NCI-H1436 (cell line): Measurements from ENCODE around the gene MINPP1.
"Not testable (repeated sequence)": the region's sequence is repeated elsewhere in the genome, so short reads cannot be mapped to it uniquely, and the experiment has no call there.

ENCODE experiments used
- DNase-seq: peaks from one replicate; lab custom pipeline; 2025; lab: John Stamatoyannopoulos, UW

The MINPP1 gene

DNA sequence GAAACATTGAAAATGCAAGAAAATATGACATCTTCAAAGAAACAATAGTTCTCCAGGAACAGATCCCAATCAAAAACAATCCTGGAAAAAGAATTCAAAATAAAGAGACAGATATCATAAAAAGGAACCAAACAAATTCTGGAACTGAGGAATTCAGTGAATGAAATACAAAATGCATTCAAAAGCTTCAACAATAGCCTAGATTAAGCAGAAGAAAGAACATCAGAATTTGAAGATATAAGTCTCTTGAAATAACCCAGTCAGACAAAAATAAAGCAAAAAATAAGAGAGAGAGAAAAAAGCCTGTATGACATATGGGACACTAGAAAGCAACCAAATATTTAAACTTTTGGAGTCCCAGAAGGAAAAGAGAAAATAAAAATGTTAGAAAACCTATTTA lies 60.3 kb downstream of the MINPP1 start:
- no peak for DNase-seq

DNA sequence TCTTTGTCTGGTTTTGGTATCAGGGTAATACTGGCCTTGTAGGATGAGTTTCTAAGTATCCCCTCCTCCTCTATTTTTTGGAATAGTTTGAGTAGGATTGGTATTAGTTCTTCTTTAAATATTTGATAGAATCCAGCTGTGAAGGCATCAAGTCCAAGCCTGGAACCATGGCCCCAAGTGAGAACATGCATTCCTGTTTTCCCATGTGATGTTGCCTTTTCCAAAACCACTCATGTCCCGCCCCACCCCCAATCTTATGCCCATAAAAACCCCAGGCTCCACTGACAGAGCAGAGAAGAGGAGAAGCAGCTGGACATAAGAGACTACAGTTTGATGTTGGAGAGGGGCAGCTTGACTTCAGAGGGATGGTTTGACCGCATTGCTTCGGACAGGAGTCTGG lies 71.2 kb downstream of the MINPP1 start:
- DNase-seq = no peak

DNA sequence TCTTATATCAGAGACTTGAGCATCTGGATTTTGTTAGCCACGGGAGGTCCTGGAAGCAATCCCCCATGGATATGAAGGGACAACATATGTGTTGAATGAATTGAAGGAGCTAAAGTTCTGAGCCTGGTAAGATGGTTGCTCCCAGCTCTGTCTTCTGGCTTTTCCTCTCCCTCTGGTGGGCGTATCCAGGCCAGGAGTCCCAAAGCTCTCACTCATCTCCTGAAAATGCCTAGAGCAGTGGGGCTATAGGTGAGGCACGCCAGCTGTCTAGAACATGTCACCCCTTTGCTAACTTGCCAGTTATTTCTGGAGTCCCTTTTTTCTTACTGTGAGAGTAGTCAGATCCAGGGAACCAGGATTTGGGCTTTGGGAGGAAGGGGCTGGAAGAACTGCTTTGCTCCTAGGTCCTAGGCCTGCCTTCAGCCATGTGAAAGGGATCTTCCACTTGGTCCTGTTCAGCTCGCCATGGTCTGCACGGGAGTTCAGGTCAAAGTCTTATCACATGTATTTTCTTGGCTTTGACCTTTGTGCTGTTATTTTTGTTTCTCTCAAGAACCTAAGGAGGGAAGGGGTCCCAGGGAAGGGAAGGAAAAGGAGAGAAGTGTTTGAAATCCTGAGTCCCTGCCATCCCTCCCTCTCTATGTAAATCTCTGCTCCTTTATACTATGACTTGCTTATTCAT lies 73.6 kb downstream of the MINPP1 start:
- DNase-seq = no peak

DNA sequence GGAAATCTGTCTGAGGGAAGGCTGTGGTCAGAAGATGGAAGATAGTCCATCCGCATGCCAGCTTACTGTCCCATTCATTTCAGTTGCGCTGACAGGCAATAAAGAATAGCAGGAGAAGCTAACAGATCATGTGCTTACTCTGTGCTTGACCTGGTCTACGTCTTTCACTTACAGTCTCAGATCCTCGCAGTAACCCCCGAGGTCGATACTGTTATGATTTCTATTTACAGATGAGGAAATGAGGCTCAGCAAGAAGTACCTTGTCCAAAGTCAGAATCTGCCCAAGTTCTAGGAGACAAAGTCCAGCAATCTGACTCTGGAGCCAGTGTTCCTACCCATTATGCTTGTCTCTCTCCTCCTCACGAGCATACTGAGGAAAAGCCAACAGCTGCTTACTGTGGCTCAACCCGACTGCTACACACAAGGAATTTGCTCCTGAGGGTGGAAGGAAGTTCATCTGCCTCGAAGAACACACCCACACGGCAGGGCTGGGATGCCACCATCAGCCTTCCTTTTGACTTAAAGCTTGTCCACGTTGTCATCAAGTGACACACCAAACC lies 74.2 kb downstream of the MINPP1 start:
- no peak for DNase-seq

DNA sequence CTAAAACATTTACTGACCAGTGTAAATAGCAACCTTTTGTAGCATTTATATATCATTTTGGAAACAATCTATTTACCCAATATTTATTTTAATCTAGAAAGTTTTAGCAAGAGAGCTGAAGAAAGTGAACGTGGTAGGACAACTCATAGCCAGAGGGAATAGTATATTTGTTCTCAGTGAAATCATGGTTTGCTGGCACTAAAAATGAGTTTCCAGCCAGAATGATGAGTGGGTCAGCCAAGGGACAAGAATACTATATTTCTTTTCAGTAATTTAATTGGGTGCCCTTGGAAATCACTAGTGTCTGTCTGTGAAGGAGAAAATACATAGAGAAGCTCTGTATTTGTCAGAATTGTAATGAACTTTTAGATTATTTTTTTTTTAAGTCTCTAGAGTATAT lies 74.9 kb downstream of the MINPP1 start:
- DNase-seq = no peak

DNA sequence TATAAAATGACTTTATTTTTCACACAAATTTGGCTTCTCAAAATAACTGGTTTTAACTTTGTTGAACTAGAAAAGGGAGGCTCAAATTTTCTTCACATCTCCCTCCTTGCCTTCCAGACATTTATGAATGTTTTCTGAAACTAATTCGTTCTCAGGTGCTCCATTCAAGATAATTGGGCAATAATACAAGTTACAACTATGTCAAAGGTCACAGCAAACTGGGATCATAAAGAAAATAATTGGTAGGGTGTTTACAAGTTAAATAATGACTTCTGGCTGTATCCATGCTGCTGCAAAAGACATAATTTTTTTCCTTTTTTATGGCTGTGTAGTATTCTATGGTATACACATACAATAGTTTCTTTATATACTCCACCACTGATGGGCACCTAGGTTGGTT lies 75.3 kb downstream of the MINPP1 start:
- DNase-seq = no peak

DNA sequence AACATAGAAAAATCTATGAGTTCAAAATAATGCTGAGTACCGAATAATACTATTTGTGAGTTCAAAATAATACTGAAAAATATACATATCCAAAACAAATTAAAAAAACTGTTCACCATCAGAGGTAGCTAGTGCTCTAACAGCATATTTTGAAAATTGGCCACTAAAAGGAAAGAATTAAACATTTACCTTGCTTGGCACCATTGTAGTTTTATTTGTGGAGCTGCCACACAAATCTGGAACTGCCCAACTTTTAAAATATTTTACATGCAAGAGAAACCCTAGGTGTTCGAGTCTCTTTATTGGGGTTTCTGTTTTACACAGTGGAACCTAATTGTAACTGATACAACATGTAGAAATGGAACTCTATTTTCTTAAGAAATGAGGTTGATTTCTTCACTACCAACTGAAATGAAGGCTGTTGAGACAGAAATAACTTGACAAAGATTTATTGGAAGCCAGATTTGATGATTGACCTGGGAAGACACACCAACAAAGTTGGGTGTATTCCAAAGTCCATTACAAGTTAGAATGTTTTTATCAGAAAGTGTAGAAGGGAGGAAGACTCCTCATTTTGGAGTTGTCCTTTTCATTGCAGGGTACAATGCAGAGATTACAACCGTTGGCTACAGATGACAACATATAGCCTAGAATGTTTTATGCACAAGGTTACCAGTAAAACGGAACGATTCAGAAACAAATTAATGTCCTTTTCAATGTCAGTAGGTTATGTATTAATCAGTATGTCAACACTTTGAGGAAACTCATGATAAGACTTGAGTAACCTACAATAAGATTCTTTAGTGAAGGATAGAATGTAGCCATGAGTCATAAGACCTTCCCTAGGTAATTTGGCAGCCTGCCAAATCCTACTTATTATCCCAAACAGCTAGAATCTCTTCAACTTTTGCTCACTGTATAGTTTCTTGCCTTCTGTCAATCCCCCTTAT lies 81.1 kb downstream of the MINPP1 start:
- no peak for DNase-seq

DNA sequence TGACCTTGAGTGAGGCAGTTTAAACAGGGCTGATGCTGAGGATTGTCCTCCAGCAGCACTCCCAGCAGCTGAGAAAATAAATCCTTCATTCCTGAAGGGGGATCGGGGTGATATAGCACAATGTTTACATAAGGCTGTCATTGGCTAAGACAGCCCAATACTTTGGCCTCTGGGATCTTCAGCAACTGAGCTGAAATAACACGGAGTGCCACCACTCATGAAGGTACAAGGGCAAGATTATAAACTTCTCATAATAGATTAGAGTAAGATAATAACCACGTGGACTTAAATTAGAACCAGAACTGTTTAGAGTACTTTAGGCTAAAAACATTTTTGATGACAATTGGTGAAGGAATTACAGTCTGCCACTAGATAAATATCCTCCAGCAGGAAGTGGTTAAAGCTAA lies 85.0 kb downstream of the MINPP1 start:
- DNase-seq = no peak

DNA sequence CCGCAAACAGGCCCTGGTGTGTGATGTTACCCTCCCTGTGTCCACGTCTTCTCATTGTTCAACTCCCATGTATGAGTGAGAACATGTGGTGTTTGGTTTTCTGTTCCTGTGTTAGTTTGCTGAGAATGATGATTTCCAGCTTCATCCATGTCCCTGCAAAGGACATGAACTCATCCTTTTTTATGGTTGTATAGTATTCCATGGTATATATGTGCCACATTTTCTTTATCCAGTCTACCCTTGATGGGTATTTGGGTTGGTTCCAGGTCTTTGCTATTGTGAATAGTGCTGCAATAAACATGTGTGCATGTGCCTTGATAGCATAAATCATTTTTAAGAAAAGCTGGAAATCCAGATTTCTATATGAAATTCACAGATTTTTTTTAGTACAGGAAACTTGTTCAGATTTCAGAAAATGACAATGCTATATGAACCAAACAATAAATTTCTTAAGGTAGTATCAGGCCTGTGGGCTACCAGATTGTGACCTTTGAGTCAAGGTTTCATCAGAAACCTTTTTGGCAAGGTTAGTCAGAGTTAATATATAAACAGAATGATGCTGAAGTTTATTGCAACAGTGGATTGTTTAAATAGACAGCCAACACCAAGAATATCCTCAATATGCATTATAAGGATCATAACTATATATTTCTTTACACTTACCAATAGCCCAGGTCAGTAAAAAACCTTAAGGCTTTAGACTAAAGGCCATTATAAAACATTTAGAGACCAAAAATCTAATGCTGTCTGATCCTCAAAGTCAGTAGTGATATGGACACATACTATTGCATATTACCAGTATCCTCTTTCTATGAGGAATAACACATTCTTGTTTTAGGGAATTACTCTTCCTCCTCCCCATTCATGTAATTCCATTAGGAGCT lies 86.3 kb downstream of the MINPP1 start:
- DNase-seq = no peak

DNA sequence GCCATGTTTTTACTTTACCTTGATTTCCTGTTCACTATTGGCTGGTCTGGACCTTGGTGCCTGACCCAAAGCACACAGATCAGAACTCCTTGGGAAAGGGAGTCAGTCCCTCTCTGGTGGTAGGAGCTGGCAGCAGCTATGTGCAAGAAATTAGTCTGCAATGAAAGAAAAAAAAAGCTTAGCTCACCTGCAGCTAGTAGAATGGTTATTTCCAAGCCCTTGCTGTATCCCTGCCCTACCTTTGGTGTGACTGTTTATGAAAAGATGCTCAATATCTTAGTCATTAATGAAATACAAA lies 86.8 kb downstream of the MINPP1 start:
- no peak for DNase-seq

DNA sequence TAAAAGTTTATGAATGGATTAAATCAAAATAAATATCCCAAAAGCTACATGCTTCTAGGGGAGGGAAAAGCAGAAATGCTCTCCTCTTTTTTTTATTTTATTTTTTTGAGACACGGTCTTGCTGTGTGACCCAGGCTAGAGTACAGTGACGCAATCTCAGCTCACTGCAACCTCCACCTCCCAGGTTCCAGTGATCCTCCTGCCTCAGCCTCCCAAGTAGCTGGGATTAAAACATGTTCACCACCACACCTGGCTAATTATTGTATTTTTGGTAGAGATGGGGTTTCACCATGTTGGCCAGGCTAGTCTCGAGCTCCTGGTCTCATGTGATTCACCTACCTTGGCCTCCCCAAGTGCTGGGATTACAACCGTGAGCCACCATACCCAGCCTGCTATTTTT lies 88.2 kb downstream of the MINPP1 start:
- not testable (repeated sequence) for DNase-seq

DNA sequence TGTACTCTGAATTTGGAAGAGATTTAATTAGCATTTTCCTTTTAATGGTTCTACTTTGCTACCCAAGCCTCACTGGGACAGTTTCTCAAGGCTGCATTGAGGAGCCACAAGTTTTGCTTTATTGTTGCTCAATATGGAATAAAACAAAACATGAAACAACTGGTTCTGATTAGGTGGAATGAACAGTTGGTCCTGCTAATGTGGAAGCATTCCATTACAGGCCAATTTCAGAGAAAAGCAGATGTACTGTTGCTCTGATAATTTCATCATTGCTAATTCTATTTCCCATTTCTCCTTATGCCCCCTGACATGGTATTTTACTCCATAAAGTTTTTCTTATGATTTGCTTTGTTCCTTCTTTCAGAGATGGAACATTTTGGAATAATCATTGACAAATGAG lies 89.0 kb downstream of the MINPP1 start:
- DNase-seq = no peak

DNA sequence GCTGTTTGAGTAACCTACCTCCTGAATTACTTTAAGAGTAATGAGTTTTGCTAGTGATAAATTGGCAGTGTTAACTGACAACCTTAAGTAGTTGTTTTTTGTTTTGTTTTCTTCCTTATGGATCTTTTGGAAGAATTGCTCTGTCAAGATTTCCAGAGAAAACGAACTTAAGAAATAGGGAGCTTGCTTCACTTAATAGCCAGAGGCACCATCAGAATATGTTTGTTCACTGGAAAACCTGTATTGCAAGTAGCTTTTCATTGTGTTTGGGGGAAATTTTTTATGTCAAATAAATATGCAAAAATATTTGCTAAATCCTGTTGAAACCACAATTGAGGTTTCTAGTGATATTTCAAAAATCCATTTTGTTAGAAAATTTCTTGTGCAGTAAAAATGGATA lies 89.5 kb downstream of the MINPP1 start:
- DNase-seq = no peak

DNA sequence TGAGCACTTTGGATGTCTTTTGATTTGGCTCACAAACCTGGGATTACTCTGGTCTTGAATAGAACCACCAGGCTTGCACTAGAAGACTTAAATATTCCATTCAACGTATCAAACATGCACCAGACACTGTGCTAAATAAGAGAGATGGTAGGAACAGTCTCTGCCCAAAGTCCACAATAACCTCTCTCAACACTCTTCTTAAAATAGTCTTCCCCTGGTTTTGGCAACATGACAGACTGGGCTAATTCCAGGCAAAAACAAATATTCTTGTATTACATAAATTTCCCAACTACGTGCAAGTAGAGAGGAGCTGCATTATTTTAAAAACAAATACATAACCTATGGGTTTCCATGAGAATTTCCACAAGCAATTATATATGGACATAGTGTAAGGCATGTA lies 90.2 kb downstream of the MINPP1 start:
- no peak for DNase-seq

DNA sequence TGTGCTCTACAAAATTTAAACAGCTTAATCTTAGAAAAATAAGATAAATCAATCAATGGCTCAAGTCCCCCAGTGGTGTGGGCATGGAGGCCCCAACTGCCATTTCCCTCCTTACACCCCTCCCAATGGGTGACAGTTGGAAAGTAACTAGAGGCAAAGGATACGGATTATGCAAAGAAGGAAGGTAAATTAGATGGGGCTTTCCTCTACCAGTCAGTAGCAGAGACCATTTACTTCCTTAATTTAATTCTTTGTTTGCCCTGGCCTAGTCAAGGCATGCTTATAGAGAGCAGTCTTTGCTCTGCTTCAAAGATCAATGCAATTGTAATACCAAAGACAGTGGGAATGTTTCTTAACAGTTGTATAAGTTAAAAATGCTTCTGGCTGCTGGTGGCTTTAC lies 91.7 kb downstream of the MINPP1 start:
- DNase-seq = no peak

DNA sequence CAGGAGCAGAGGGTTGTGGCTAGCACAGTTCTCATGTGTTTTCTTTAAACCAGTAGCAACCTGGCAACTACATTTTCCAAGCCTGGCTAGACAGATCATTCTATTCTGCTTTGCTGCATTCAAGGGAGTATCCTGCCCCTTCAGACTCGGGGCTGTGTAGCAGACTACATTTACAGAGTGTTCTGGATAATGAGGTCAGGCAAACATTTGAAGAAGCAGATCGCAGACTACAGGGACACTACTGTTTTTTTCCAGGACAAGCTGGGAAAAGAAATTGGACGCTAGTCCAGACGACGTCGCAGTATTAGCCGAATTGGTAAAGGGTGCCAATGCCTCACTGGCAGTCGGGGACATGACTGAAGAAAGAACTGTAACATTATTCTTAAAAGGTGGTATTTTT lies 94.0 kb downstream of the MINPP1 start:
- DNase-seq = no peak

DNA sequence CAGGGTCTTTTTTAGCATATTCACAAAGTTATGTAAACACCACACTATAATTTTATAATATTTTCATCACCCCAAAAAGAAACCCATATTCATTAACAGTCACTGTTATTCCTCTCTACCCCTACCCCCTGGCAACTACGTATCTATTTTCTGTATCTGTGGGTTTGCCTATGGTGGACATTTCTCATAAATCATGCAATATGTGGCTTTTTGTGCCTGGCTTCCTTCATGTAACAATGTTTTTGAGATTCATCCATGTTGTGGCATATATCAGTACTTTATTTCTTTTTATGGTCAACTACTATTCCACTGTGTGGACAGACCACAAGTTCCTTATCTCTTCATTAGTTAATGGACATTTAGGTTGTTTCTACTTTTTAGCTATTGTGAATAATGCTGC lies 95.9 kb downstream of the MINPP1 start:
- DNase-seq = no peak
